C4-2B (cell line): ENCODE results near the gene NRXN3.
A peak's percentile ranks its signal among the peaks of the same experiment; 100 is the strongest.

Experiments used
- H3K27ac ChIP-seq: fragments of 450-650 bp; 2 replicates; pipeline ENCODE4 v1.5.1; 2017
- CTCF ChIP-seq: fragments of 450-650 bp; conservative IDR thresholded peaks from 2 replicates; pipeline ENCODE4 v1.5.1; 2017; ENCODE audit warnings: mild to moderate bottlenecking
- ZFX ChIP-seq: fragments of 450-650 bp; IDR thresholded peaks from 2 replicates; pipeline ENCODE4 v1.6.1; 2017

NRXN3 gene

GRCh38 chr14:79788346-79788745 lies 1618.2 kb downstream of the NRXN3 start:
- TF ChIP-seq CTCF = no peak
- no peak for TF ChIP-seq ZFX

GRCh38 chr14:79791055-79791732 lies 1621.0 kb downstream of the NRXN3 start:
- TF ChIP-seq CTCF (no peak), ZFX (no peak)
- no peak overlapping the region for H3K27ac ChIP-seq

More at GRCh38 chr14:79788346-79788745, 1618.2 kb downstream of the NRXN3 start:
- no peak overlapping the region for H3K27ac ChIP-seq

- TF ChIP-seq CTCF (no peak), ZFX (no peak)
- no peak overlapping the region for H3K27ac ChIP-seq
These were observed 1631.9 kb downstream of the NRXN3 start for GRCh38 chr14:79802093-79802492.

- TF ChIP-seq CTCF = no peak
- no peak for TF ChIP-seq ZFX
- no peak overlapping the region for H3K27ac ChIP-seq
These were observed 1635.5 kb downstream of the NRXN3 start for GRCh38 chr14:79805636-79806035.

GRCh38 chr14:79809849-79810612 lies 1639.9 kb downstream of the NRXN3 start:
- TF ChIP-seq ZFX (no peak), CTCF (peak; percentile 77)
- no peak overlapping the region for H3K27ac ChIP-seq

GRCh38 chr14:79820866-79821535 lies 1650.8 kb downstream of the NRXN3 start:
- H3K27ac ChIP-seq = no peak overlapping the region
- TF ChIP-seq CTCF (no peak), ZFX (no peak)

- H3K27ac ChIP-seq = no peak overlapping the region
- TF ChIP-seq CTCF = no peak
- TF ChIP-seq ZFX = no peak
These were observed 1651.9 kb downstream of the NRXN3 start for GRCh38 chr14:79822034-79822433.
